ENCODE results near the gene IQCH.

The IQCH gene

GRCh38 chr15:67506775-67507747 lies 252.5 kb downstream of the IQCH start:
- DNase-seq: no peak

DNA sequence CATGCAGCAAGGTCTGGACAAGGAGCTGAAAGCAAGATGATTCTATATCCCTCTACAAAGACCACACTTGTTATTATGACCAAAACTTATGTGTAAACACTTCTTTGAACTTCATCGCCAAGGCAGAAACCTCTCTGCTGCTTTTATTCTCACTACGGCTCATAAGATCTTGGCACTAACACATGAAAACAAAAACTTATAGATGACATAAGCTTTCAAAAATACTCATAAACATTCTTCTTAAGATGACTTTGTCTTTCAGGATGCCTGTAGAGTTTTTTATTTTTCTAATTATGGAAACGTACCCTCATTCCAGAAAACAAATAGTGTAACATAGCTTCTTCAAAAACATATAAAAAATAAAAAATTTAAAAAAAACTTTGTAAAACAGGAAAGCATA lies 253.8 kb downstream of the IQCH start:
- DNase-seq: no peak

DNA sequence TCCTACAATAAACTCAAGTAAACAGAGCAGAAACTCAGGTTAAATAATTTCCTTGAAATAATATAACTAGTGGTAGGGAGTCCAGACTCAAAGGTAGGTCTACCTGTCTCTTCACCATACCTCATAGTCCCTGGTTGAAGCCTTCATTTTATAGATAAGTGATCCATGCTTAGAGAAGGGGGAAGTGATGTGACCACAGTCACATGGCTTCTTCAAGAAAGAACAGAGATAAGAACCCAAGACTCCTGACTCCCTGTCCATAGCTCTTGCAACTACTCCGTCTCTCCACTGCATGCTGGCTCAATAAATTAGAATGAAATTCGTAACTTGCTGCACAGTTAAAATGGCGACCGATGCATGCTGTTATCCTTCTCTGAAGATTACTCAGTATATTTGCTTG lies 255.3 kb downstream of the IQCH start:
- DNase-seq: no peak

- DNase-seq: no peak
Observed at GRCh38 chr15:67510597-67511190, 256.1 kb downstream of the IQCH start.

DNA sequence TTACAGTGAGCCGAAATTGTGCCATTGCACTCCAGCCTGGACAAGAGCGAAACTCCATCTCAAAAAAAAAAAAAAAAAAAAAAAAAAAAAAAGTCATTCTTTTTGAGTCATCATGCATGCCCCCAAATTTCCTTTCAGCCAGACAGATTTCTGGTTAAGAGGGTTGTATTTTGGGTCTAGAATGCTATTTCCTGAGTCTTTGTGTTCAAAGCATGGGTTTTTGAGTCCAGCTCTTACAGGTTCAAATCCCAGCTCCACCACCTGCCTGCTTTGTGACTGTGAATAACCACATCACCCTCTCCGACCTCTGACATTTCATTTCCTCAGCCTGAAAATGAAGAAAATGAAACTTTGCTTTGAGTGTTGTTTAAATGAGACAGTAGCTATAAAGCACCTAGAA lies 257.0 kb downstream of the IQCH start:
- no peak for DNase-seq

- DNase-seq: no peak
Observed at GRCh38 chr15:67512140-67512539, 257.6 kb downstream of the IQCH start.

DNA sequence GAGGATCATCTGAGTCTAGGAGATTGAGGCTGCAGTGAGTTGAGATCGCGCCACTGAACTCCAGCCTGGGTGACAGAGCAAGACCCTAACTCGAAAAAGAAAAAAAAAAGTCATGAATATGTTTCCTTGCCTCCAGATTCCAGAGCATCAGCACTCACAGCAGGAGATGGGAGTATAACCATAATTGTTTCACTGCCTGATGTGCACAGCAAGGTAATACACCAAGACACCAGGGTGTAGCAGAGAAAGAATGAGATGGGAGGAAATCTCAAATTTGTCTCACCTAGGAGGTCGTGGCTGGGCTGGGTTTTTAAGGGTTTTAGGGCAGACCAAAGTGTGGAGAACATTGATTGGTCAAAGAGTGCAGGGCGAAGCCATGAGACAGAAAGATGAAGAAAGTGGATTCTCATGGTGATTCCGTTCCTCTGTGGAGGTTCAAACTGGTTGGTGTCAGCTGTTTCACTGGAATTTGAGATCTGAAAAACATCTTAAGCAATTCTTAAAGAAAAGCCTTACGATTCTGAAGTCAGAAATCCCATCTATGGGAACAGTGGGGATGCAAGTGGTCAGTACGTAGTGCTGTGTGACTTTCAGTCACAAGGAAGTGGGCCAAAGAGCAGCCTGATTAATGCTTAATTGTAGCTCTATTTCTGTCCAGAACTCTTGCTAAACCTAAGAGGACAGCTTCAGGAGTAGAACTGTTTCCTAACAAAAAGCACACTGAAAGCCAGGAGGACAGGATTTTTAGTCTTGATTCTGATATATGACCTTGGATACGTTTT lies 258.5 kb downstream of the IQCH start:
- no peak for DNase-seq

DNA sequence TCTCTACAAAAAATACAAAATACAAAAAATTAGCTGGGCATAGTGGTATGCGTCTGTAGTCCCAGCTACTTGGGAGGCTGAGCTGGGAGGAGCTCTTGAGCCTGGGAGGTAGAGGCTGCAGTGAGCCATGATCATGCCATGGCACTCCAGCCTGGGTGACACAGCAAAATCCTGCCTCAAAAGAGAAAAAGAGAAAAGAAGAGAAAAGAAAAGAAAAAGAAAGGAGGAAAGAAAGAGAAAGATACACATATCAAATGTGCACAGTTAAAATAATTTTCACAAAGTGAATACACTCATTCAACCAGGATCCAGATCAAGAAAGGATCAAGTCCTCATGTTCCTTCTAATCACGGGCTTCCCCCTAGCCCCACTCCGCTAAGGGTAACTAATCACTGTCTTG lies 260.5 kb downstream of the IQCH start:
- DNase-seq: no peak

DNA sequence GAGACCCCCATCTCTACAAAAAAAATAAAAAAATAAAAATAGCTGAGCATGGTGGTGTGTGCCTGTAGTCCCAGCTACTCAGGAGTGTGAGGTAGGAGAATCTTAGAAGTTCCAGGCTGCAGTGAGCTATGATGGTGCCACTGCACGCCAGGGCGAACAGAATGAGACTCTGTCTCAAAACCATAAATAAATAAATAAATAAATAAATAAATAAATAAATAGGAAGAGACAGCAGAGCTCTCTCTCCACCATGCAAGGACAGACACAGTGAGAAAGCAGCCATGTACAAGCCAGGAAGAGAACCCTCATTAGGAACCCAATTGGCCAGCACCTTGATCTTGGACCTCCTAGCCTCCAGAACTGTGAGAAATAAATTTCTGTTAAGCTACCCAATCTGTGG lies 261.0 kb downstream of the IQCH start:
- no peak for DNase-seq

GRCh38 chr15:67520321-67521028 lies 265.9 kb downstream of the IQCH start:
- DNase-seq: no peak

GRCh38 chr15:67521029-67521782 lies 266.6 kb downstream of the IQCH start, which contains the start of gene C15orf61:
Gene C15orf61, plus strand, starts transcription at chr15:67521131. Its CDS starts 118 bp downstream, at chr15:67521249.
- DNase-seq: peak; percentile 87

DNA sequence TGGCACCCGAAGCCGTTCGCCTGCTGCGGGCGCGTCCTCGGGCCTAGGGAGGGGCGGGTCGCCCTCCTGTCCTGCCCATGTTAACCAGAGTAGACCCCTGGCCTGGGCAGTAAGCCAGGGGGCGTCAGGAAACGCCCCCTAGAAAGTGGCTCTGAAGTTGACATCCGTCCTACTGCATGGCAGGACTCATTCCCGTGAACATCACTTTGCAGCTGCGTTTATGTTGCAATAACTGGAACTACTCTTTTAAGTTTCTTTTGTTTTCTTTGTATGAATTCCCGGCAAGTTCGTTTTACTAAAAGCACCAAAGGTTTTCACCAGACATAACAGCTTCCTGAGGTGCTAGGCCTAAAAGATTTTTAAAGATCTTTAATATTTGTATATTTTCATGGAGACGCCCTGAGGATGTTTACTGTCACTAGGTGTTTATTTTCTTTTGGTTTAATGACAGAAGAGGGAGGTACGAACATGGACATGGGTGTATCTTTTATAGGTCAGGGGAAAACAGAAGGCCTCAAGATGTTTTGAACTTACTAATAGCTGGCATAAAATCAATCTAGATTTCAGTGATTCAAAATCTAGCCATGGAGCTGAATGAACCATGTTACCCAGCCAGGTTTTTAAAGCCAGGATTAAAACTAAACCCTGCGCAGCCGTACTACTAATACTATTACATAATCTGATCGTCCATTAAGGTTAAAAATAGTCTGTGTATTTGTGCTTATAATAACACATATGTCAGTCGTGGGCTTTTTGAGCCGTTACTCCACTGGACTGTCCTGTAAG lies 267.4 kb downstream of the IQCH start:
- no peak for DNase-seq

GRCh38 chr15:67523330-67523729 lies 268.7 kb downstream of the IQCH start:
- no peak for DNase-seq

DNA sequence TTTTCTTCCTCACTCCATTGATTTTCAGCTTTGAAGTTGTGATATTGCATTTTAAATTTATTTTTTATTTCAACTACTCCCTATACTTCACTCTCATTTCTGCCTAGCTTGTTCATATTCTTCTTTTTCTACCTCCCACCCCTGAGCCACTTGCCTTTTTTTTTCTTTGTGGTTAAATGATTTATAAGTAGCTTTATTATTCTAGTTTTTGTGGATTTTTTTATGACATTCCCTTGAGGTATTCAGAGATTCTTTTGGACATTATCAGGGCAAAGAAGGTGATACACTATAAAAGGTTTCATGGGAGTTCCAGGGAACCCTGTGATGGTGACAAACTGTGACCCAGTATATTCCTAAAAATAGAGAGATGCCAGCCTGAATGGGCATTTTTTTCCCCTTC lies 269.6 kb downstream of the IQCH start:
- DNase-seq: no peak

- DNase-seq: no peak
Observed at GRCh38 chr15:67528513-67528912, 273.9 kb downstream of the IQCH start.

GRCh38 chr15:67531379-67531914 lies 276.9 kb downstream of the IQCH start:
- DNase-seq: no peak

- no peak for DNase-seq
Observed at GRCh38 chr15:67533873-67534272, 279.3 kb downstream of the IQCH start.

DNA sequence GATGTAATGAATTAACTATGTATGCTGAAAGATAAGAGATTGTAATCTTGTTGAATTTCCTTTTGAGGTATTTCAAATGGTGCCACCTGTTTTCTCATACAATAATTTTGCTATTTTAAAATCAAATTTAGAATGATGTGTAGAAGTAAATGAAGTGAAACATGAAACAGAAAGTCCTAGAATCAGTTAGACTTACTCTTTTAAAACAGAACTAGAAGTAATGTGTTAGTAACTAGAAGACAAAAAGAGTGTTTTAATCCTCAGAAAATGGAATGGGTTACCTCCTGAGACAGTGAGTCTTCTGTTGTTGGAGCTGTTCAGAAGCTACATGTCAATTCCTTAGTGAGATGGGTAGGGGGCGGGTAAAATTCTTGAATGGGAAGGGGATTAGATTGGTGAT lies 279.8 kb downstream of the IQCH start:
- DNase-seq: no peak

DNA sequence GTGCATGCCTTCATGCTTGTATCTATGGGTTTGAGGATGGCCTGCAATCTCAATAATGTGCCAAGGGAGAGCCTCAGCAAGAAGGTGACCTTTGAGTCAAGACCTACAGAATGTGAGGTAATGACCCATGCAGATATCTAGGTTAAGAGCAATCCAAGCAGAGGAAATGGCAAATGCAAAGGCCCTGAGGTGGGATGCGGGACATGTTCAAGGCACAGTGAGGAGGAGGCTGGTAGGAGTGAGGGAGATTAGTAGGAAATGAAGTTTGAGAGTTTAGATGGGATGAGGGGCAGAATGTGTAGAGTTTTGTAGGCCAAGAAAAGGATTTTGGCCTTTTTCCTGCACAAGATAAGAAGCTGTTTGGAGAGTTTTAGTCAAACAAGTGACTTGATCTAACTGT lies 283.2 kb downstream of the IQCH start:
- no peak for DNase-seq

DNA sequence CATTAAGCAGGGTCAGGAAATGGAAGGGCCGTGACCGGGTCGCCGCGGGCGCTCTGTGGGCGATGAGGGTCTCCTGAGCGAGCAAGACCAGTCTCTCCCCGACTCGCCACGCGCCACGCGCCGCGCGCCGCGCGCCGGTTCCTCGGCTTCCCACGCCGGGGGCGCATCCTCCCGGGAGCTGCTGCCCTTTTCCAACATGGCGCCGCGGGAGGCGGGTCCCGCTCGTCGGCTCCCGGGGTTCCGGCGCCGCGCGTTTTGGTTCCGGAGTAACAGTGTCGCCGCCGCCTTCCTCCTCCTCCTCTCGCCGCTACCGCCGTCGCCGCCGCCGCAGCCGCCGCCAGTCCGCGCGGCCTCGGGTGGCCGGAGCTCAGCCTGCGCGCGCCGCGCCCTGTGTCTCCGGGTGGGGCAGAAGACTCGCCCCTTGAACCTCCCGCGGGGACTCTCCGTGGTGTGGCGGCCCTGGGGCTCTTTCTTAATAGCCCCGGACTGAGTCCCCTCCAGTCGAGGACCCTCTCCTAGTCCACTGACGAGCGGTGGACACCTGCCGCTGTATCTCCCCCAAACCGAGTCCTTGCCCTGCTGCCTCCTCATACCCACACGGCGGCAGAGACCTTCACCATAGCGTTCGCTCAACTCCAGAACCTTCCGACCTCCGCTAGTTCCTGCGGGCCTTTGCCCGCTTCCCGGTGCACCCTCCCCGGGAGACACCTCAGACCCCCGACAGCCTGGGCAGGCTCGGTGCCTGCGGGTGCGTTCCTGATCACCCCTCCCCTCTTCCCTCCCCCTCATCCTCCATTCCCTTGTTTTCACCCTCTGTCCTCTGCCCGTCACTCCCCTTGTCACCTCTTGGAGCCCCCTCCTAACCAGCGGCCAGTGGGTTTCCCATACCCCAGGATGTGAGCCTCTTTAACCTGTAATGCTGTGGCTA lies 288.1 kb downstream of the IQCH start, which contains the start of gene MAP2K5:
TSS of gene MAP2K5 (plus strand) at position 284 of the 928 bp plus-strand sequence. CDS start at position 917, 633 bp downstream.
- DNase-seq: peak; percentile 75
